ENCODE measurements around the gene DUS1L. TPM values are rescaled to one million over a fixed set of nuclear protein-coding genes. Genes with fewer than 3 reads are reported as not detected.

The DUS1L gene
- polyA plus RNA-seq, 1 of the 3 experiments (the other 2 are of a cell fraction) = 163 TPM

- TF ChIP-seq MAX (IDR thresholded peaks at IDR 0.05; ENCODE audit: low read depth) (no peak), RFX5 (IDR thresholded peaks at IDR 0.05; ENCODE audit: low read length) (no peak), ELF1 (IDR thresholded peaks at IDR 0.05) (no peak)
Observed at GRCh38 chr17:82029391-82029790, 36.2 kb downstream of the DUS1L start (continued).

- Histone ChIP-seq H3K27ac (ENCODE audit: low read depth in 2 of 2, low read length in 1 of 2) (no peak overlapping the region), H3K79me2 (ENCODE audit: insufficient read depth) (peaks cover 5% of the 10 kb centered on the region; the same call in 1 of the 2 replicates), H3K4me2 (no peak overlapping the region), H2AFZ (ENCODE audit: low read depth) (no peak overlapping the region), H3K9ac (no peak overlapping the region), H3F3A (replicated peaks; ENCODE audit: insufficient read depth) (peaks cover 20% of the 10 kb centered on the region), H3K4me3 (ENCODE audit: low read depth in 2 of 2, low read length in 1 of 2) (no peak overlapping the region), H3K4me1 (ENCODE audit: control insufficient read depth in 1 of 2, insufficient read depth in 2 of 2, low read depth in 1 of 2, low read length in 1 of 2) (peaks cover 5 to 29% of the 10 kb centered on the region in 2 experiments; a peak in 2 of 4 replicates), H4K20me1 (ENCODE audit: insufficient read depth) (peaks cover 4% of the 10 kb centered on the region; the same call in 1 of the 2 replicates), H3K9me2 (no peaks in the 10 kb centered on the region), H3K27me3 (ENCODE audit: insufficient read depth) (no peaks in the 10 kb centered on the region), H3K36me3 (replicated peaks in 1 of 2; ENCODE audit: control insufficient read depth in 1 of 2, insufficient read depth in 2 of 2, low read length in 1 of 2) (peaks cover 5 to 9% of the 10 kb centered on the region in 2 experiments), H3K9me3 (no peaks in the 10 kb centered on the region)
- ChIA-PET POLR2A (interaction anchor here (1.2 to 1.4 kb wide), 2 partner anchors 9 to 206 kb away, joined by 3 read pairs; partner anchors contain the start of gene DCXR), CTCF (interaction anchor here (1.3 to 35.7 kb wide), 22 partner anchors 8 to 207 kb away, joined by 3 to 1216 read pairs (median 16); partner anchors contain the start of genes ASPSCR1, CENPX, DCXR and DUS1L)
- WGBS (ENCODE audit: low lambda C conversion rate) = 97% methylated on average over 9 of the region's 9 CpGs
- TF ChIP-seq, protein P1, sequence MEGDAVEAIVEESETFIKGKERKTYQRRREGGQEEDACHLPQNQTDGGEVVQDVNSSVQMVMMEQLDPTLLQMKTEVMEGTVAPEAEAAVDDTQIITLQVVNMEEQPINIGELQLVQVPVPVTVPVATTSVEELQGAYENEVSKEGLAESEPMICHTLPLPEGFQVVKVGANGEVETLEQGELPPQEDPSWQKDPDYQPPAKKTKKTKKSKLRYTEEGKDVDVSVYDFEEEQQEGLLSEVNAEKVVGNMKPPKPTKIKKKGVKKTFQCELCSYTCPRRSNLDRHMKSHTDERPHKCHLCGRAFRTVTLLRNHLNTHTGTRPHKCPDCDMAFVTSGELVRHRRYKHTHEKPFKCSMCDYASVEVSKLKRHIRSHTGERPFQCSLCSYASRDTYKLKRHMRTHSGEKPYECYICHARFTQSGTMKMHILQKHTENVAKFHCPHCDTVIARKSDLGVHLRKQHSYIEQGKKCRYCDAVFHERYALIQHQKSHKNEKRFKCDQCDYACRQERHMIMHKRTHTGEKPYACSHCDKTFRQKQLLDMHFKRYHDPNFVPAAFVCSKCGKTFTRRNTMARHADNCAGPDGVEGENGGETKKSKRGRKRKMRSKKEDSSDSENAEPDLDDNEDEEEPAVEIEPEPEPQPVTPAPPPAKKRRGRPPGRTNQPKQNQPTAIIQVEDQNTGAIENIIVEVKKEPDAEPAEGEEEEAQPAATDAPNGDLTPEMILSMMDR (IDR thresholded peaks at IDR 0.05) = no peak
- no peak for TF ChIP-seq GABPA (IDR thresholded peaks at IDR 0.05; ENCODE audit: low read depth)
- no peak for DNase-seq
Observed at GRCh38 chr17:82028966-82029365, 36.6 kb downstream of the DUS1L start.

DNA sequence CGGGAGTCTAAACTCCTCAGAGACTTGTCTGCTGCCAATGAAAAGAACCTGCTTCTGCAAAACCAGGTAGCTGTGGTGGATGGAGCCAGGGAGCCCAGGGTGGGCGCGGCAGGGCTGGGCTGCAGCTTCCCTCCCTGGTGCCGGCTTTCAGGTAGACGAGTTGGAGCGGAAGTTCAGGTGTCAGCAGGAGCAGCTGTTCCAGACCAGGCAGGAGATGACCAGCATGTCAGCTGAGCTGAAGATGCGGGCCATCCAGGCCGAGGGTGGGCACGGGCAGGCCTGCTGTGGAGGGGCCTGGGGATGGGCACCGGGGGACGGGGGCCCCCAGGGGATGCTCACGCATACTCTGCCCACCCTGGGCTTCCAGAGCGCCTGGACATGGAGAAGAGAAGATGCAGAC lies 37.4 kb downstream of the DUS1L start:
- Histone ChIP-seq H3K27ac (ENCODE audit: low read depth in 2 of 2, low read length in 1 of 2) (no peak overlapping the region), H3K27me3 (ENCODE audit: insufficient read depth) (no peaks in the 10 kb centered on the region), H3K4me1 (ENCODE audit: control insufficient read depth in 1 of 2, insufficient read depth in 2 of 2, low read depth in 1 of 2, low read length in 1 of 2) (peaks cover 7 to 33% of the 10 kb centered on the region in 2 experiments; a peak in 2 of 4 replicates), H2AFZ (ENCODE audit: low read depth) (no peak overlapping the region), H3K36me3 (replicated peaks in 1 of 2; ENCODE audit: control insufficient read depth in 1 of 2, insufficient read depth in 2 of 2, low read length in 1 of 2) (peaks cover 5 to 9% of the 10 kb centered on the region in 2 experiments), H3K4me3 (ENCODE audit: low read depth in 2 of 2, low read length in 1 of 2) (no peak overlapping the region), H3K9me3 (no peaks in the 10 kb centered on the region), H3K9ac (no peak overlapping the region), H3K79me2 (ENCODE audit: insufficient read depth) (peaks cover 7% of the 10 kb centered on the region; the same call in 1 of the 2 replicates), H3K4me2 (no peak overlapping the region), H4K20me1 (ENCODE audit: insufficient read depth) (peaks cover 4% of the 10 kb centered on the region; the same call in 1 of the 2 replicates), H3F3A (replicated peaks; ENCODE audit: insufficient read depth) (peaks cover 20% of the 10 kb centered on the region), H3K9me2 (no peaks in the 10 kb centered on the region)
- CTCF ChIA-PET = interaction anchor here (1.3 to 35.7 kb wide), 8 partner anchors 8 to 127 kb away, joined by 3 to 1216 read pairs (median 16); partner anchors contain the start of genes CENPX, DCXR, FASN and LRRC45
- POLR2A ChIA-PET = interaction anchor here (1.4 kb wide), 1 partner anchor 9 kb away, joined by 3 read pairs; the partner anchor contains the start of gene DCXR
- no peak for TF ChIP-seq RFX5 (IDR thresholded peaks at IDR 0.05; ENCODE audit: low read length)
- 93% methylated on average over 12 of the region's 13 CpGs for WGBS (ENCODE audit: low lambda C conversion rate)
- no peak for DNase-seq
